ENCODE measurements around the gene PSMB9.

DNA sequence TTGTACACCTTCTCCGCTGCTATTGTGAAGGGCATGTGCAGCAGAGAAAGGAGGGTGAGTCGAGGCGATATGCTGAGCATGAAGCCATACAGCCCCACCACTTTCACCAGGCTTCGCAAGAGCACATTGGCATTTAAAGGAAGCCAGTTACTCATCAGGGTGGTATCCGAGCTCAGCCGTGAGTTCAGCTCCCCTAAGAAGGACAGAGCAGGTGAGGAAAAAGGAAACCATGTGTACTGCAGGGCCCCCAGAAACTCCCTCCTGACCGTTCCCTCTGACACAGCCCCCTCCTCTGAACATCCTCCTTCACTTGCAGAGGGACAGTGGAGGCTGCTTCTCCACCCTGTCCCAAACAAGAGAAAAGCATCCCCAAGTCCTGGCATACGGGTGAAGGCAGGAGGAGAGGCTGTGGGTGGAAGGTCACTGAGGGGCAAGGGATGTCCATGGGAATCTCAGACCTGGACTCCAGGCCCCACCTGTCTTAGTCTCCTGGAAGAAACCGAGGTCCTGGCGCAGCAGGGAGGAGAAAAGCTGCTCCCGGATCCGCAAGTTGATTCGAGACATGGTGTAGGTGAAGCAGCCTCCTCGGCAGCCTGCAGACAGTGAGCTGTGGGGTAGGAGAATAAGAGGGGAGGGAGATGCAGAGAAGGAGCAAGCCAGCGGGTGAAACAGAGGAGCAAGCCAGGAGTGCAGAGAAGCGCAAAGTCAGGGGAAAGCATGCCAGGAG, 18.7 kb upstream of the PSMB9 start:
- TF ChIP-seq, protein P1, sequence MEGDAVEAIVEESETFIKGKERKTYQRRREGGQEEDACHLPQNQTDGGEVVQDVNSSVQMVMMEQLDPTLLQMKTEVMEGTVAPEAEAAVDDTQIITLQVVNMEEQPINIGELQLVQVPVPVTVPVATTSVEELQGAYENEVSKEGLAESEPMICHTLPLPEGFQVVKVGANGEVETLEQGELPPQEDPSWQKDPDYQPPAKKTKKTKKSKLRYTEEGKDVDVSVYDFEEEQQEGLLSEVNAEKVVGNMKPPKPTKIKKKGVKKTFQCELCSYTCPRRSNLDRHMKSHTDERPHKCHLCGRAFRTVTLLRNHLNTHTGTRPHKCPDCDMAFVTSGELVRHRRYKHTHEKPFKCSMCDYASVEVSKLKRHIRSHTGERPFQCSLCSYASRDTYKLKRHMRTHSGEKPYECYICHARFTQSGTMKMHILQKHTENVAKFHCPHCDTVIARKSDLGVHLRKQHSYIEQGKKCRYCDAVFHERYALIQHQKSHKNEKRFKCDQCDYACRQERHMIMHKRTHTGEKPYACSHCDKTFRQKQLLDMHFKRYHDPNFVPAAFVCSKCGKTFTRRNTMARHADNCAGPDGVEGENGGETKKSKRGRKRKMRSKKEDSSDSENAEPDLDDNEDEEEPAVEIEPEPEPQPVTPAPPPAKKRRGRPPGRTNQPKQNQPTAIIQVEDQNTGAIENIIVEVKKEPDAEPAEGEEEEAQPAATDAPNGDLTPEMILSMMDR (conservative IDR thresholded peaks at IDR 0.05 in 1 of 2, IDR thresholded peaks at IDR 0.05 in 1 of 2; ENCODE audit: low read depth in 1 of 2, low read length in 2 of 2), result no peak
- TF ChIP-seq EZH2 (IDR thresholded peaks at IDR 0.05; ENCODE audit: low read length, missing control alignments), result no peak

All from fibroblast of lung (primary cell).